GM13976 (cell line): ENCODE data around the gene ITGB8.

ENCODE experiments used
- DNase-seq: peaks from one replicate; pipeline ENCODE4 v3.0.0; 2012; ENCODE audit warnings: low spot score
- CTCF ChIP-seq: IDR thresholded peaks from 2 replicates; pipeline ENCODE4 v1.5.1; 2012; ENCODE audit warnings: borderline replicate concordance, mild to moderate bottlenecking; ENCODE audit not compliant: insufficient read depth; ENCODE audit errors: extremely low read depth, missing control alignments, control extremely low read depth
- in situ Hi-C: fragments of 300-500 bp; cut with MboI; formaldehyde crosslinking; loops from one replicate; pipeline ENCODE4 v1.12.0; 2022; ENCODE audit warnings: low sequenced_read_pairs, mixed read lengths, inconsistent platforms; ENCODE audit not compliant: unreplicated experiment

ITGB8 gene

GRCh38 chr7:20412032-20412431, 81.3 kb downstream of the ITGB8 start:
- DNase-seq = no peak
- TF ChIP-seq CTCF = no peak
- in situ Hi-C loops = no loop called here

- in situ Hi-C loops = no loop called here
- no peak for TF ChIP-seq CTCF
- no peak for DNase-seq
Measured at GRCh38 chr7:20417260-20417659, 86.6 kb downstream of the ITGB8 start.

- DNase-seq = no peak
- no peak for TF ChIP-seq CTCF
Measured at GRCh38 chr7:20417675-20418382, 87.1 kb downstream of the ITGB8 start.

GRCh38 chr7:20424500-20424899, 93.8 kb downstream of the ITGB8 start:
- in situ Hi-C loops = no loop called here
- no peak for DNase-seq
- no peak for TF ChIP-seq CTCF

More at GRCh38 chr7:20417675-20418382, 87.1 kb downstream of the ITGB8 start:
- in situ Hi-C loops = no loop called here

- TF ChIP-seq CTCF = no peak
- in situ Hi-C loops = no loop called here
Measured at GRCh38 chr7:20430664-20431063, 100.0 kb downstream of the ITGB8 start.

GRCh38 chr7:20431146-20431545, 100.4 kb downstream of the ITGB8 start:
- in situ Hi-C loops = no loop called here

More at GRCh38 chr7:20430664-20431063, 100.0 kb downstream of the ITGB8 start:
- DNase-seq = no peak

More at GRCh38 chr7:20431146-20431545, 100.4 kb downstream of the ITGB8 start:
- TF ChIP-seq CTCF = no peak
- no peak for DNase-seq
